NCI-H2107 (cell line): ENCODE measurements around the gene TMEM178B.
"Not testable (repeated sequence)": the region's sequence is repeated elsewhere in the genome, so short reads cannot be mapped to it uniquely, and the experiment has no call there.

Experiments used
- DNase-seq: peaks from one replicate; lab custom pipeline; 2025; lab: John Stamatoyannopoulos, UW

TMEM178B gene

DNA sequence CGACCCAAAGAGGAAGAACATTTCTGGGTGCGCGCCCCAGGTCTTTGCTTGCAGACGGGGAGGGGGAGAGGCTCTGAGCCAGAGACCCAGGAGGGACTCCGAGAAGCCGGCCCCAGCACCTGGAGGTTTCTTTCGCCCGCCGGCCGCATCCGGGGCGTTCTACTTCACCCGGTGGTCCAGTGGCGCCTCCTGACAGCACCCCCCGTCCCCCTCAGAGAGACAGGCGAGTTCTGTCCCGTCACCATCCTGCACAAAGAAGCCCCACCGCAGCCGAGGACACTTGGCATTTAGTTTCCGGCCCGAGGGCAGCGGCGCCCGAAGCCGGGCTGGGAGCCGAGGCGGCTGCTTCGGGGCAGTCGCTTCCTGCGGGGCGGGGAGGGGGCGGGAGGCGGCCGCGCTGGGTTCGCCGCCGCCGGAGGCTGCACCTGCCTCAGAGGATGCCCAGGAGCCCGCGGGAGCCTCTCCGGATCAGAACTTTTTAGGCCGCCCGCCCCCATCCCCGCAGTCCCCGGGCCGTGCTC lies at the start of gene TMEM178B:
Gene TMEM178B (plus strand): TSS at position 424 of the 521 bp plus-strand sequence.
- no peak for DNase-seq

GRCh38 chr7:141024668-141025067 lies 49.2 kb upstream of the TMEM178B start:
- DNase-seq, result no peak

- no peak for DNase-seq
Observed at GRCh38 chr7:141027043-141027442, 46.8 kb upstream of the TMEM178B start.

- DNase-seq, result no peak
Observed at GRCh38 chr7:141028767-141029166, 45.1 kb upstream of the TMEM178B start.

GRCh38 chr7:141032539-141033323 lies 41.1 kb upstream of the TMEM178B start:
- not testable (repeated sequence) for DNase-seq

DNA sequence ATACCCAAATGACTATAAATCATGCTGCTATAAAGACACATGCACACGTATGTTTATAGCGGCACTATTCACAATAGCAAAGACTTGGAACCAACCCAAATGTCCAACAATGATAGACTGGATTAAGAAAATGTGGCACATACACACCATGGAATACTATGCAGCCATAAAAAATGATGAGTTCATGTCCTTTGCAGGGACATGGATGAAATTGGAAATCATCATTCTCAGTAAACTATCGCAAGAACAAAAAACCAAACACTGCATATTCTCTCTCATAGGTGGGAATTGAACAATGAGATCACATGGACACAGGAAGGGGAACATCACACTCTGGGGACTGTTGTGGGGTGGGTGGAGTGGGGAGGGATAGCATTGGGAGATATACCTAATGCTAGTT lies 35.8 kb upstream of the TMEM178B start:
- not testable (repeated sequence) for DNase-seq

DNA sequence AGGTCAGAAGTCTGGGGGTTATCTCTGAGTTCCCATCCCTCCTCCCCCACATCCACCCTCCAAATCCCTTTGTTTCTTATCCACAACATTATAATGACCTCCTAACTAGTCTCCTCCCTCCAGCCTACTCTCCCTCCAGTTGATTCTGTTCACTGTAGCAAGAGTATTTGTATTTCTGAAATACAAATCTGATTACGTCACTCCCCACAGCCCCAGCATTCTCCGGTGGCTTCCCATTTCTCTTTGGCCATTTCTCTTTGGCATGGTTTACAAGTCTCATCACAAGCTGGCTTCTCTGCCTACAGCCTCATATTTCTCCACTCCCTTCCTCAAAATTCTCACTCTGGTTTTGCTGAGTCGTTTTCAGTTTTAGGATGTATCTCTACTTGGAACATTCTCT lies 34.5 kb upstream of the TMEM178B start:
- DNase-seq, result no peak

GRCh38 chr7:141042222-141043193 lies 31.4 kb upstream of the TMEM178B start:
- no peak for DNase-seq

GRCh38 chr7:141043616-141044015 lies 30.2 kb upstream of the TMEM178B start:
- DNase-seq, result no peak

GRCh38 chr7:141045126-141045841 lies 28.6 kb upstream of the TMEM178B start:
- no peak for DNase-seq

GRCh38 chr7:141045842-141046620 lies 27.8 kb upstream of the TMEM178B start:
- DNase-seq, result no peak

DNA sequence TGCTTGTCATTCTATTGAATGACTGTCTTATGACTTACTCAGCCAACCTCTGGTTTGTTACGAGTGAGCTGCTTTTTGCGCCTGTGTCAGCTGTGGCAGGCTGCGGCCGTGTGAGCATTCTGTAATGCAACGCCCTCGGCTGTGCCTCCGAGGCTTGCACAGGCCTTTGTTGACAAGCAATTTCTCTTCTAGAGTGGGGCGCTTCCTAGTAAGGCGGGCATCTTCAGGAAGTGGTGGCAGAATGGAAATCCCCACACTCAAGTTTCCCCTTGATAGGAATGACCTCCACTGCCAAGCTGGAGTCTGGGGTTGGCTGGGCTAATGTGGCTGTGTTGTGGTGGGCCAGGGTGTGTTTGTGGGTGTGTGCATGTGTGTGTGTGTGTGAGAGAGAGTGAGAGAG lies 20.2 kb upstream of the TMEM178B start:
- DNase-seq, result peak; percentile 61

DNA sequence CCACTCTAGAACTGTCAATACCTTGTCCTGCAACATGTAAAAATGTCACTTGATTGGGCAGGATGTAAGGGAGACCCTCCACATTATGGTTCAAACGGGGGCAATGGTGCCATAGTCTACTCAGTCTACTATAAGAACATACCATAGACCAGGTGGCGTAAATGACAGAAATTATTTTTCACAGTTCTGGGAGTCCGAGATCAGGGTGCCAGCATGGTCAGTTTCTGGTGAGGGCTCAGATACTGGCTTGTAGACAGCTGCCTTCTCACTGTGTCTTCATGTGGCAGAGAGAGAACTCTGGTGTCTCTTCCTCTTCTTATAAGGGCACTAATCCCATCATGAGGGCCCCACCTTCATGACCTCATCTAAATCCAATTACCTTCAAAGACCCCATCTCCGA lies 18.7 kb upstream of the TMEM178B start:
- no peak for DNase-seq

DNA sequence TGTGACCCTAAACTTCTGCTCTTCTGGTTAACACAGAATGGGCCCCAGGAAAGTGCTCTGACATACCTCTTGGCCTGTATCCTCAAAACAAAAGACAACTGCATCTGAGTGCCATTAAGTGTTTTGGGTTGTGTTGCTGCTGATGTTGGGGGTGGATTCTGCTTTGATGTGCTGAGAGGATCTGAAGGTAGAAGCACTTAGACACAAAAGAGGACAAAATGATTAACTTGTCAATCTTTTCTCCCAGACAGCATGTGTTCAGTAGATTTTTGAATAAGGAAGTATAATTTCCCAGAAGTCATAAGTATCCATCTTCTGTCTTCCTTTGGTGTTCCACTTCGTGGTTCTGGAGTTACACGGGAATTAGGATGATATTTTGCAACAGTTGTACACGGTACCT lies 16.1 kb upstream of the TMEM178B start:
- DNase-seq, result no peak

DNA sequence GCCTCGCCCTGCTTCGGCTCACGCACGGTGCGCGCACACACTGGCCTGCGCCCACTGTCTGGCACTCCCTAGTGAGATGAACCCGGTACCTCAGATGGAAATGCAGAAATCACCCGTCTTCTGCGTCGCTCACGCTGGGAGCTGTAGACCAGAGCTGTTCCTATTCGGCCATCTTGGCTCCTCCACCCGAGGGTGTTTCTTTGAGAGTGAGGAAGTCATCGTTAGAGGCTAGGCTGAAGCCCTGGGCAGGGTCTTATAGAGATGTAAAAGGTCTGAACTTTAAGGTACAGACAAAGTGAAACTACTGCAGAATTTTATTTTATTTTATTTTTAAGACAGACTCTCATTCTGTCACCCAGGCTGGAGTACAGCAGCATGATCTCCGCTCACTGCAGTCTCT lies 6.0 kb upstream of the TMEM178B start:
- DNase-seq, result not testable (repeated sequence)

DNA sequence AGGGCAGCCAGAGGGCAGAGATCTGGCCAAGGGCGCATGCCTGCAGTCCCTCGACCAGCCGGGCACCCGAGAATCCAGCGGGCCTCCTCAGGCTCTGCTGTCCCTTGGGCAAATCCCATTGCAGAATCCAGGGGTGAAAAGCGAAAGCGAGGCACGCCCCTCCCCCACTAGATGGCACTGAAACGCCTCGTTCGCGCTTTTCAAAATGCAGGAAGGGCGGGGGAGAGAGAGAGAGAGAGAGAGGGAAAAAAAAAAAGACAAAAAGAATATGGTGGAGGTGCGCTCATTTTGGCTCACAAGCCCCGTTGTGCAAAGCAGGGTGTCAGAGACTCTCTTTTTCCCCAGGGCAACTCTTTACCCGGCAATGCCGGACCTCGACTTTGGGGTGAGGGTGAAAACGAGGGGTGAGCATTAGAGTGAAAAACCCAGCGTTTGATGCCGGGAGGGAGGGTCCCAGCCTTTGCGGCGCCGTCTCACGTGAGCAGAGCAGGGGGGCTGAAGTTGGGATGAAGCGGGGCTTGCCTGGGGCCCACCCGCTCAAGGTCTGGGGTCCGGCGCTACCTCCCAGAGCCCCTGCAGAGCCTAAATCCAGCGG lies 2.5 kb upstream of the TMEM178B start:
- peak; percentile 95 for DNase-seq

- DNase-seq, result no peak
Observed at GRCh38 chr7:141071855-141072547, 1.9 kb upstream of the TMEM178B start.

DNA sequence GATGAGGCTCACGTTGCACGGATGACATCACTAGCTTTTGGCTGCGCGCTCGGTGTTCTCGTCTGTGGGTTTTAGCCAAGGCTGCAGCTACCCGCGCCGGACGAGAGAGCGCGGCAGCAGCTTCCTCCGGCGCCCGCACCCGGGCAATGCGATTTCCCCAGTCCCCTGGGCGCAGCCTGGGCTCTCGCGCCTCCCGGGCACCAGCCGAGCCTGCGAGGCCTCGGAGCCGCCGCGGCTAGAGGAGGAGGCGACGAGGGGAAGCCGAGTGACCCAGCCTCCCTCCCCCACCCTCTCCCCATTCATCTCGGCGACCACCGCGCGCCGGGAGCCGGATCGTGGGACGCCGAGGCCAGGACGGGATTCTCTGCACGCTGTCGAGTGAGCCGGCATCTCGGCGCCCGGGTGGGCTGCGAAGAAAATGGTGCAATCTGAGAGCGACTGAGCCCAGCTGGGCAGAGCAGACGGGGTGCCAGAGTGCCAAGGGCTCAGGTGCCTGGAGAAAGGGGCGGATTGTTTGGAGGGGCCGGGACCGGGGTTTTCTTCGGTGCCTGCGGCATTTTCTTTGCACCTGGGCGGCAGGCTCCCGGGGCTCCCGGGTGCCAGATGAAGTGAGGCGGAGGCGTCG lies 1.2 kb upstream of the TMEM178B start:
- DNase-seq, result peak; percentile 88

DNA sequence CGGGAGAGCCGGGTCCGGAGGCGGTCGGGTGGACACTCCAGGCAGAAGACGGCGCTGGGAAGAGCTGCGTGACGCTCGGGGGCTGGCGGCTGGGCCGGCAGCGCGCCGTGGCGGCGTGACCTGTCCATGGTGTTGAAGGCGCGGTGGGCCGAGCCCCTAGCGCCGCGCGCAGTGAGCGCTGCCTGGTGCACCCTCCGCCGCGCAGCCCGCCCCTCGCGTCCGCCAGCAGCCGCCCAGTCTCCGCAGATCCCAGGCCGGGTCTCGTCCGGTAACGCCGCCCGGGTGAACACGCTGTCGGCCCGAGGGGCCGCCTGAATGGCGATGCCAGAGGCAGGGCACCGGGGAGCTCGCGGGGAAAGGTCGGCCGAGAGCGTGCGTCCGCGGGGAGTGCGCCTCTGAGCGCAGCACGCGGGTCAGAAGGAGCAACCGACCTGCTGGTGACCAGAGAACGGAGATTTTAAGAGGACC lies 657 bp upstream of the TMEM178B start:
- no peak for DNase-seq
